Colon (tissue), 2 donors: ENCODE results near the gene PLET1.

Source experiments
- FAIRE-seq: peaks from 2 replicates; lab custom pipeline; 2012; peaks lifted over from hg19 to GRCh38; lab: Jason Lieb, UNC
- donor health status: control.
- donor health status: control.

PLET1 gene

GRCh38 chr11:112238041-112238440 lies 22.6 kb downstream of the PLET1 start:
- no peak for FAIRE-seq

- FAIRE-seq: no peak
These were observed 23.2 kb downstream of the PLET1 start for GRCh38 chr11:112237451-112237850.

- FAIRE-seq: no peak
These were observed 24.8 kb downstream of the PLET1 start for GRCh38 chr11:112235750-112236390.

- no peak for FAIRE-seq
These were observed 28.7 kb downstream of the PLET1 start for GRCh38 chr11:112231952-112232351.

GRCh38 chr11:112229746-112230433 lies 30.8 kb downstream of the PLET1 start:
- no peak for FAIRE-seq

GRCh38 chr11:112229159-112229558 lies 31.5 kb downstream of the PLET1 start:
- FAIRE-seq: no peak

- FAIRE-seq: no peak
These were observed 32.0 kb downstream of the PLET1 start for GRCh38 chr11:112228706-112229105.

- FAIRE-seq: no peak
These were observed 33.2 kb downstream of the PLET1 start for GRCh38 chr11:112227471-112227870.

- FAIRE-seq: no peak
These were observed 33.7 kb downstream of the PLET1 start for GRCh38 chr11:112226831-112227401.

GRCh38 chr11:112226062-112226830 lies 34.4 kb downstream of the PLET1 start, which contains the start of gene PTS:
Gene PTS, plus strand, starts transcription at chr11:112226428. Its CDS starts 16 bp downstream, at chr11:112226444.
- FAIRE-seq: no peak

- no peak for FAIRE-seq
These were observed 35.0 kb downstream of the PLET1 start for GRCh38 chr11:112225753-112226061.

GRCh38 chr11:112223754-112224532 lies 36.7 kb downstream of the PLET1 start:
- no peak for FAIRE-seq

- no peak for FAIRE-seq
These were observed 37.5 kb downstream of the PLET1 start for GRCh38 chr11:112223121-112223520.

- no peak for FAIRE-seq
These were observed 38.4 kb downstream of the PLET1 start for GRCh38 chr11:112222303-112222702.

- FAIRE-seq: no peak
These were observed 39.3 kb downstream of the PLET1 start for GRCh38 chr11:112221274-112221835.

GRCh38 chr11:112219476-112220232 lies 41.0 kb downstream of the PLET1 start:
- no peak for FAIRE-seq

- no peak for FAIRE-seq
These were observed 44.0 kb downstream of the PLET1 start for GRCh38 chr11:112216561-112217105.

GRCh38 chr11:112215621-112216020 lies 45.0 kb downstream of the PLET1 start:
- no peak for FAIRE-seq

GRCh38 chr11:112213753-112214152 lies 46.9 kb downstream of the PLET1 start:
- FAIRE-seq: no peak

GRCh38 chr11:112212710-112213109 lies 48.0 kb downstream of the PLET1 start:
- FAIRE-seq: no peak

GRCh38 chr11:112212290-112212689 lies 48.4 kb downstream of the PLET1 start:
- FAIRE-seq: no peak
